Right atrium auricular region (tissue), 2 donors: Measurements from ENCODE around the gene ACTN4. TPM values are rescaled to one million over a fixed set of nuclear protein-coding genes. Genes with fewer than 3 reads are reported as not detected.
"Not testable (repeated sequence)": the region's sequence is repeated elsewhere in the genome, so short reads cannot be mapped to it uniquely, and the experiment has no call there.

Source experiments
- DNase-seq: peaks from one replicate; pipeline ENCODE4 v3.0.0-alpha.2; 2019; ENCODE audit warnings: low spot score
- H3K27ac ChIP-seq, 2 donors: fragments of 200-600 bp; sonication (generic); 1 replicate in 1 of 2; 2 replicates in 1 of 2; pipeline ENCODE4 v1.5.1; 2016 to 2019
- H3K27me3 ChIP-seq, 2 donors: fragments of 200-600 bp; sonication (generic); one replicate each; pipeline versions ENCODE4 v1.5.1 to v1.6.0; 2017 to 2019
- H3K36me3 ChIP-seq: fragments of 200-600 bp; sonication (generic); one replicate; pipeline ENCODE4 v1.5.1; 2016
- H3K4me1 ChIP-seq, 2 donors: fragments of 200-600 bp; sonication (generic); one replicate each; pipeline versions ENCODE4 v1.5.1 to v1.6.0; 2017 to 2019
- H3K4me3 ChIP-seq, 2 donors: fragments of 200-600 bp; sonication (generic); 1 replicate in 1 of 2; 2 replicates in 1 of 2; pipeline ENCODE4 v1.5.1; 2017 to 2019; ENCODE audit warnings: mild to moderate bottlenecking in 1 of 2, moderate library complexity in 1 of 2
- H3K9me3 ChIP-seq, 2 donors: fragments of 200-600 bp; sonication (generic); one replicate each; pipeline ENCODE4 v1.5.1; 2019
- total RNA-seq, 2 donors: library from RNA; depleted of rRNA; stranded (reverse); fragments of >200 nt; gene quantifications; one replicate each; pipeline ENCODE4 v1.1.0, GENCODE V29; 2016
- TF ChIP-seq, protein P1 (sequence below), 2 donors: fragments of 200-600 bp; sonication (generic); IDR thresholded peaks; one replicate each; pipeline ENCODE4 v1.5.1; 2019; ENCODE audit warnings: antibody characterized with exemption in 2 of 2

Gene ACTN4
- total RNA-seq, 2 donors from 2014 or later: 115 to 180 TPM

DNA sequence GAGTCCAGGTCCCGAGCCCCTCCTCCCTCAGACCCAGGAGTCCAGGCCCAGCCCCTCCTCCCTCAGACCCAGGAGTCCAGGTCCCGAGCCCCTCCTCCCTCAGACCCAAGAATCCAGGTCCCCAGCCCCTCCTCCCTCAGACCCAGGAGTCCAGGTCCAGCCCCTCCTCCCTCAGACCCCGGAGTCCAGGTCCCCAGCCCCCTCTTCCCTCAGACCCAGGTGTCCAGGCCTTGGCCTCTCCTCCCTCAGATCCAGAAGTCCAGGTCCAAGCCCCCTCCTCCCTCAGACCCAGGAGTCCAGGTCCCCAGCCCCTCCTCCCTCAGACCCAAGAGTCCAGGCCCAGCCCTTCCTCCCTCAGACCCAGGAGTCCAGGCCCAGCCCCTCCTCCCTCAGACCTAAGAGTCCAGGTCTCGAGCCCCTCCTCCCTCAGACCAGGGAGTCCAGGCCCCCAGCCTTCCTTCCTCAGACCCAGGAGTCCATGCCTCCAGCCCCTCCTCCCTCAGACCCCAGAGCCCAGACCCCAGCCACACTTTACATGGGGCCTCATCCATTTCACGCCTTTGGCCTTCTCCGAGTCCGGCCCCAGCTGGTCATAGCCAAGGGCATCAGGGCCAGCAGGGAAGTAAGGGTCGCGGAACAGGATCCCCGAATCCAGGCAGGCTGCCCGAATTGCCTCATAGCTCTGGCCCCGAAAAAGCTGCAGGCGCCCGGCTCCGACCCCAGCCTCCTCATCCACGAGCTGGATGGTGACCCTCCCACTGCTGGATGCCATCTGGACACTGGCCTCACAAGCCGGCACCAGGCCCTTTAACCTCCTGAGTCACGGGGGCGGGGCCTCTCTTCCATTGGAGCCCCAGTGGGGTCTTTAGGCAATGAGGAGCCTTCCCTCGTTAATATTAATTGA is 96.2 kb downstream of the ACTN4 start:
- H3K4me1 ChIP-seq: no peaks in the 10 kb centered on the region
- no peaks in the 10 kb centered on the region for H3K36me3 ChIP-seq
- DNase-seq: no peak
- H3K27ac ChIP-seq: no peak overlapping the region
- H3K27me3 ChIP-seq: no peaks in the 10 kb centered on the region
- TF ChIP-seq, protein P1, sequence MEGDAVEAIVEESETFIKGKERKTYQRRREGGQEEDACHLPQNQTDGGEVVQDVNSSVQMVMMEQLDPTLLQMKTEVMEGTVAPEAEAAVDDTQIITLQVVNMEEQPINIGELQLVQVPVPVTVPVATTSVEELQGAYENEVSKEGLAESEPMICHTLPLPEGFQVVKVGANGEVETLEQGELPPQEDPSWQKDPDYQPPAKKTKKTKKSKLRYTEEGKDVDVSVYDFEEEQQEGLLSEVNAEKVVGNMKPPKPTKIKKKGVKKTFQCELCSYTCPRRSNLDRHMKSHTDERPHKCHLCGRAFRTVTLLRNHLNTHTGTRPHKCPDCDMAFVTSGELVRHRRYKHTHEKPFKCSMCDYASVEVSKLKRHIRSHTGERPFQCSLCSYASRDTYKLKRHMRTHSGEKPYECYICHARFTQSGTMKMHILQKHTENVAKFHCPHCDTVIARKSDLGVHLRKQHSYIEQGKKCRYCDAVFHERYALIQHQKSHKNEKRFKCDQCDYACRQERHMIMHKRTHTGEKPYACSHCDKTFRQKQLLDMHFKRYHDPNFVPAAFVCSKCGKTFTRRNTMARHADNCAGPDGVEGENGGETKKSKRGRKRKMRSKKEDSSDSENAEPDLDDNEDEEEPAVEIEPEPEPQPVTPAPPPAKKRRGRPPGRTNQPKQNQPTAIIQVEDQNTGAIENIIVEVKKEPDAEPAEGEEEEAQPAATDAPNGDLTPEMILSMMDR (IDR thresholded peaks at IDR 0.05): no peak
- no peaks in the 10 kb centered on the region for H3K9me3 ChIP-seq
- no peak overlapping the region for H3K4me3 ChIP-seq

DNA sequence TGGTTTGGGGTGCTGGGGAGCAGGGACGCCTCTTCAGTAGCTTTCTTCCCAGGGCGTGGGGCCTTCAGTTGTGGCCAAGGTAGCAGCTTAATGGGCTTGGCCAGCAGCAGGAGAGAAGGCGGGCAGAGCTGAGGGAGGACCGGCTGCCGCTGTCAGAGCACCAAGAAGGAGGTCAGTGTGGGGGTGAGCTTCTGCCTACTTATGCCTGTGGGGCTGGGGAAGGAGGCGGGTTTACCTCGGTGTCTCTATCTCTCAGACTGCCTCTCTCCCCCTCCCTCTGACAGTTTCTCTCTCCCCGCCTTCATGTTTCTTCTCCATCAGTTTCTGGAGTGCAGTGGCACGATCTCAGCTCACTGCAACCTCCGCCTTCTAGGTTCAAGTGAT is 96.8 kb downstream of the ACTN4 start, which contains the start of gene CAPN12:
Gene CAPN12, minus strand, starts transcription at position 177 of the 384 bp plus-strand sequence. CDS start 309 bp downstream, outside the sequence.
- no peak for DNase-seq
- TF ChIP-seq, protein P1 (IDR thresholded peaks at IDR 0.05): no peak
- H3K27me3 ChIP-seq: no peaks in the 10 kb centered on the region
- no peak within 1 kb of the TSS for H3K4me3 ChIP-seq
- no peaks in the 10 kb centered on the region for H3K36me3 ChIP-seq
- H3K27ac ChIP-seq: no peak within 1 kb of the TSS
- no peaks in the 10 kb centered on the region for H3K9me3 ChIP-seq
- no peaks in the 10 kb centered on the region for H3K4me1 ChIP-seq

DNA sequence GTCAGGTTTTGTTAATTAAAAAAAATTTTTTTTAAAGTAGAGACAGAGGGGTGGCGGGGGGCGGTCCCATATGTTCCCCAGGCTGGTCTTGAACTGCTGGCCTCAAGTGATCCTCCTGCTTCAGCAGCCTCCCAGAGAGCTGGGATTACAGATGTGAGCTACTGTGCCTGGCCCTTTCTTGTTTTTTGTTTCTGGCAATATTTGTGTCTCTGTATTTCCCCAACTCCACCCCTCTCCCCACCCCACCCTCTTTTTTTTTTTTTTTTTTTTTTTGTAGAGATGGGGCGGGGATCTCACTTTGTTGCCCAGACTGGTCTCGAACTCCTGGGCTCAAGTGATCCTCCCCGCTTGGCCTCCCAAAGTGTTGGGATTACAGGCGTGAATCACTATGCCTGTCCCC is 97.4 kb downstream of the ACTN4 start:
- no peaks in the 10 kb centered on the region for H3K4me1 ChIP-seq
- H3K27ac ChIP-seq: no peak overlapping the region
- H3K4me3 ChIP-seq: no peak overlapping the region
- no peaks in the 10 kb centered on the region for H3K36me3 ChIP-seq
- no peak for DNase-seq
- TF ChIP-seq, protein P1 (IDR thresholded peaks at IDR 0.05): no peak
- H3K9me3 ChIP-seq: no peaks in the 10 kb centered on the region
- no peaks in the 10 kb centered on the region for H3K27me3 ChIP-seq

DNA sequence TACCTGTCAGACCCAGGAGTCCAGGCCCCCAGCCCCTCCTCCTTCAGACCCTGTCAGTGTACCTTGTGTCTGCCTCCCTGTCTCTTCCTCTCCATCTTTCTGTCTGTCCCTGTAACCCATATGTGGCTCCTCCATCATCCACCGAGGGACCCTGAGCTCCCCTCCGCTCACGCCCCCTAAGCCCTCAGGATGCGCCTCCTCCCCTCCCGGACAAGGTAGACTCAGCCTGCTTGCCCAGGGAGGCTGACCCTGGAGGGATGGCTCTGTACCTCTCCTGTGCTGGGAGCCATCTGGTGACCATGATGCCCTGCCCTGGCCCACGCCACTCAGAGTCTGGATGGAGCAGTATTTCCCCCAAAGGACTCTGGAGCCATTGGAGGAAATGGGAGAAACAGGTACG is 97.9 kb downstream of the ACTN4 start:
- no peak for DNase-seq
- no peaks in the 10 kb centered on the region for H3K4me1 ChIP-seq
- H3K36me3 ChIP-seq: no peaks in the 10 kb centered on the region
- no peak overlapping the region for H3K27ac ChIP-seq
- TF ChIP-seq, protein P1 (IDR thresholded peaks at IDR 0.05): no peak
- no peaks in the 10 kb centered on the region for H3K9me3 ChIP-seq
- no peak overlapping the region for H3K4me3 ChIP-seq
- H3K27me3 ChIP-seq: no peaks in the 10 kb centered on the region

DNA sequence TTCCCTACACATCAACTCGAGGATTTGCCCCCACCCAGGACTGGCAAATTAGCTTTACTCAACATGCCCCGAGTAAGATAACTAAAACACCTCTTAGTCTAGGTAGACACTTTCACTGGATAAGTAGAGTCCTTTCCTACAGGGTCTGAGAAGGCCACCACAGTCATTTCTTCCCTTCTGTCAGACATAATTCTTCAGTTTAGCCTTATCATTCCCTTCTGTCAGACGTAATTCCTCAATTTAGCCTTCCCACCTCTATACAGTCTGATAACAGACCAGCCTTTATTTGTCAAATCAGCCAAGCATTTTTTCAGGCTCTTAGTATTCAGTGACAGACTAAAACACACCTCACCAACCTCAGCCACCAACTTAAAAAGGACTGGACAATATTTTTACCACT is 106.3 kb downstream of the ACTN4 start:
- H3K4me3 ChIP-seq, H3K4me1 ChIP-seq, H3K36me3 ChIP-seq, H3K27ac ChIP-seq, H3K27me3 ChIP-seq, H3K9me3 ChIP-seq, DNase-seq: not testable (repeated sequence)

DNA sequence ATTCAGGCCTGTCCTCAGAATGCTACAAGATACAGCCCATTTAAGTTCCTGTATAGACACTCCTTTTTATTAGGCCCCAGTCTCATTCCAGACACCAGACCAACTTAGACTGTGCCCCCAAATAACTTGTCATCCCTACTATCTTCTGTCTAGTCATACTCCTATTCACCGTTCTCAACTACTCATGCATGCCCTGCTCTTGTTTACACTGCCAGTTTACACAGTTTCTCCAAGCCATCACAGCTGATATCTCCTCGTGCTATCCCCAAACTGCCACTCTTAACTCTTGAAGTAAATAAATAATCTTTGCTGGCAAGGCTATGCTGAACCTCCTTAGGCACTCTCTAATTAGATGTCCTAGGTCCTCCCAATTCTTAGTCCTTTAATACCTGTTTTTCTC is 106.7 kb downstream of the ACTN4 start:
- H3K27ac ChIP-seq, H3K4me1 ChIP-seq, H3K9me3 ChIP-seq, H3K27me3 ChIP-seq, H3K36me3 ChIP-seq, DNase-seq, H3K4me3 ChIP-seq: not testable (repeated sequence)

DNA sequence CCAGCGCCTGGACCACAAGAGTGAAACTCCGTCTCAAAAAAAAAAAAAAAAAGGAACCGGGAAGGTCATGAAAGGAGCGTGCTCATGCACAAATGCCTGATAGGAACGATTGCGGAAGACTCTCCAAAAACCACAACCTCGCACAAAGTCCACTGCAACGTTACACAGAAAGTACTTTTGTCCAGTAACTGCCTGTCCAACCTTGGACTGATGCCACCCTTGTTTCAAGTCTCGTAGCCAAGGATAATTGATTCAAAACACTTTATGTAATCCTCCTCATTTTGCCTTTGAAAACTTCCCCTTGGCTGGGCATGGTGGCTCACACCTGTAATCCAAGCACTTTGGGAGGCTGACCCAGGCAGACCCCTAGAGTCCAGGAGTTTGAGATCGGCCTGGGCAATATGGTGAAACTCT is 112.1 kb downstream of the ACTN4 start:
- Histone ChIP-seq H3K9me3 (no peaks in the 10 kb centered on the region), H3K36me3 (no peaks in the 10 kb centered on the region), H3K4me1 (no peaks in the 10 kb centered on the region), H3K27ac (no peak overlapping the region), H3K4me3 (no peak overlapping the region), H3K27me3 (no peaks in the 10 kb centered on the region)
- no peak for DNase-seq
- TF ChIP-seq, protein P1 (IDR thresholded peaks at IDR 0.05): no peak

DNA sequence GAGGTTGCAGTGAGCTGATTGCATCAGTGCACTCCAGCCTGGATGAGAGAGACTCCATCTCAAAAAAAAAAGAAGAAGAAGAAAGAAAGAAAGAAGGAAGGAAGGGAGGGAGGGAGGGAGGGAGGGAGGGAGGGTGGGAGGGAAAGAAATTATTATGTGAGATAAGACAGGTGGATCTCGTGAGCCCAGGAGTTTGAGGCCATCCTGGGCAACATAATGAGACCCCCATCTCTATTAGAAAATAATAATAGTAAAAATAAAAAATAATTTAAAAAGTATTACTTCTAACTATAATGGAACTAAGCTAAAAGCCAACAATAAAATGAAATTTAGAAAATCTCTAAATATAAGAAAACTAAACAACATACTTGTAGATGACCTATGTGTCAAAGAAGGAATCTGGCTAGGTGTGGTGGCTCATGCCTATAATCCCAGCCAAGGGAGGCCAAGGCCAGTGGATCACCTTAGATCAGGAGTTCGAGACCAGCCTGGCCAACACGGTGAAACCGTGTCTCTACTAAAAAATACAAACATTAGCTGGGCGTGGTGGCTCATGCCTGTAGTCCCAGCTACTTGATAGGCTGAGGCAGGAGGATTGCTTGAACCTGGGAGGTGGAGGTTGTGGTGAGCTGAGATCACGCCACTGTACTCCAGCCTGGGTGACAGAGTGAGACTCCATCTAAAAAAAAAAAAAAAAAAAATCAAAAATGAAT is 113.5 kb downstream of the ACTN4 start:
- H3K9me3 ChIP-seq, DNase-seq, H3K27me3 ChIP-seq, H3K36me3 ChIP-seq, H3K4me1 ChIP-seq, H3K4me3 ChIP-seq, H3K27ac ChIP-seq: not testable (repeated sequence)

DNA sequence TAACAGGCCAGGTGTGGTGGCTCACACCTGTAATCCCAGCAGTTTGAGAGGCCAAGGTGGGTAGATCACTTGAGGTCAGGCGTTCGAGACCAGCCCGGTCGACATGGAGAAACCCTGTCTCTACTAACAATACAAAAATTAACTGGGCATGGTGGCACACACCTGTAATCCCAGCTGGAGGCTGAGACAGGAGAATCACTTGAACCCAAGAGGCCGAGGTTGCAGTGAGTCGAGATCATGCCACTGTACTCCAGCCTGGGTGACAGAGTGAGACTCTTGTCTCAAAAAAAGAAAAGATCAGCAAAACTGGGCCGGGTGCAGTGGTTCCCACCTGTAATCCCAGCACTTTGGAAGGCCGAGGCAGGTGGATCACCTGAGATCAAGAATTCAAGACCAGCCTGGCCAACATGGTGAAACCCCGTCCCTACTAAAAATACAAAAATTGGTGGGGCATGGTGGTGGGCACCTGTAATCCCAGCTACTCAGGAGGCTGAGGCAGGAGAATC is 114.5 kb downstream of the ACTN4 start:
- not testable (repeated sequence) for DNase-seq, H3K27me3 ChIP-seq, H3K4me3 ChIP-seq, H3K4me1 ChIP-seq, H3K9me3 ChIP-seq, H3K36me3 ChIP-seq, H3K27ac ChIP-seq
